Activated naive CD4-positive, alpha-beta T cell treated with anti-CD3 and anti-CD28 coated beads for 36 hours (primary cell): ENCODE measurements around the gene RSBN1L. TPM values are rescaled to one million over a fixed set of nuclear protein-coding genes. Genes with fewer than 3 reads are reported as not detected.
"Not testable (repeated sequence)": the region's sequence is repeated elsewhere in the genome, so short reads cannot be mapped to it uniquely, and the experiment has no call there.

ENCODE experiments used
- CTCF ChIA-PET: fragments of 350-600 bp; sonication (Branson Sonifier 250); formaldehyde crosslinking; loops from one replicate; lab custom pipeline; 2021; ENCODE audit warnings: antibody characterized with exemption; lab: Charles Lee
- DNase-seq: peaks from one replicate; pipeline ENCODE4 v3.0.0-alpha.2; 2020
- H3K27ac Mint-ChIP-seq: one replicate; pipeline ENCODE4 v1.8.0; 2021; ENCODE audit warnings: mild to moderate bottlenecking, mixed read lengths
- H3K27me3 Mint-ChIP-seq: one replicate; pipeline ENCODE4 v1.8.0; 2021; ENCODE audit warnings: low read depth, mixed read lengths
- H3K36me3 Mint-ChIP-seq: one replicate; pipeline ENCODE4 v1.8.0; 2021; ENCODE audit warnings: low read depth, mixed read lengths
- H3K4me1 Mint-ChIP-seq: one replicate; pipeline ENCODE4 v1.8.0; 2021; ENCODE audit warnings: low read depth, mixed read lengths
- H3K4me3 Mint-ChIP-seq: one replicate; pipeline ENCODE4 v1.8.0; 2021; ENCODE audit warnings: mild to moderate bottlenecking, moderate library complexity, mixed read lengths
- H3K9me3 Mint-ChIP-seq: one replicate; pipeline ENCODE4 v1.8.0; 2021; ENCODE audit warnings: mixed read lengths
- intact Hi-C: fragments of 100-400 bp; cut with micrococcal nuclease; formaldehyde crosslinking; loops from one replicate; pipeline ENCODE4 v1.15.1; 2023
- total RNA-seq, 2 experiments: library from RNA; stranded (reverse); gene quantifications; one replicate each; pipeline ENCODE4 v1.2.3, GENCODE V29; 2021

Gene RSBN1L
- total RNA-seq, 2 experiments from 2014 or later, result 15.7 to 16.9 TPM

- H3K4me3 Mint-ChIP-seq, result no peak overlapping the region
- peaks cover 6% of the 10 kb centered on the region for H3K9me3 Mint-ChIP-seq
- CTCF ChIA-PET, result no interaction called here
- no peak for DNase-seq
- no peaks in the 10 kb centered on the region for H3K4me1 Mint-ChIP-seq
- H3K27ac Mint-ChIP-seq, result no peak overlapping the region
- H3K27me3 Mint-ChIP-seq, result no peaks in the 10 kb centered on the region
- peaks cover 24% of the 10 kb centered on the region for H3K36me3 Mint-ChIP-seq
- intact Hi-C loops, result no loop called here
Measured at GRCh38 chr7:77783545-77783944, 87.3 kb downstream of the RSBN1L start.

GRCh38 chr7:77784426-77784825, 88.2 kb downstream of the RSBN1L start:
- intact Hi-C loops, H3K4me3 Mint-ChIP-seq, H3K27ac Mint-ChIP-seq, CTCF ChIA-PET, H3K9me3 Mint-ChIP-seq, H3K4me1 Mint-ChIP-seq, H3K27me3 Mint-ChIP-seq, DNase-seq: not testable (repeated sequence)
- peaks cover 24% of the 10 kb centered on the region for H3K36me3 Mint-ChIP-seq

GRCh38 chr7:77786018-77786417, 89.8 kb downstream of the RSBN1L start:
- H3K9me3 Mint-ChIP-seq, result peaks cover 6% of the 10 kb centered on the region
- intact Hi-C loops, result no loop called here
- H3K4me1 Mint-ChIP-seq, result no peaks in the 10 kb centered on the region
- H3K27ac Mint-ChIP-seq, result no peak overlapping the region
- CTCF ChIA-PET, result no interaction called here
- no peaks in the 10 kb centered on the region for H3K27me3 Mint-ChIP-seq
- peaks cover 24% of the 10 kb centered on the region for H3K36me3 Mint-ChIP-seq
- DNase-seq, result no peak
- H3K4me3 Mint-ChIP-seq, result no peak overlapping the region

- H3K4me1 Mint-ChIP-seq, result no peaks in the 10 kb centered on the region
- peaks cover 6% of the 10 kb centered on the region for H3K9me3 Mint-ChIP-seq
- H3K36me3 Mint-ChIP-seq, result peaks cover 24% of the 10 kb centered on the region
- no peaks in the 10 kb centered on the region for H3K27me3 Mint-ChIP-seq
- intact Hi-C loops, result no loop called here
- H3K4me3 Mint-ChIP-seq, result no peak overlapping the region
- CTCF ChIA-PET, result interaction anchor here (0.6 kb wide), 1 partner anchor 119 kb away, joined by 3 read pairs; no protein-coding TSS in a partner anchor
- no peak overlapping the region for H3K27ac Mint-ChIP-seq
- no peak for DNase-seq
Measured at GRCh38 chr7:77786741-77787140, 90.5 kb downstream of the RSBN1L start.

GRCh38 chr7:77788327-77788902, 92.2 kb downstream of the RSBN1L start:
- H3K27me3 Mint-ChIP-seq, result no peaks in the 10 kb centered on the region
- no peak for DNase-seq
- H3K4me1 Mint-ChIP-seq, result no peaks in the 10 kb centered on the region
- H3K27ac Mint-ChIP-seq, result no peak overlapping the region
- no peak overlapping the region for H3K4me3 Mint-ChIP-seq
- intact Hi-C loops, result no loop called here
- H3K36me3 Mint-ChIP-seq, result peaks cover 20% of the 10 kb centered on the region
- peaks cover 6% of the 10 kb centered on the region for H3K9me3 Mint-ChIP-seq
- CTCF ChIA-PET, result no interaction called here

GRCh38 chr7:77791336-77791735, 95.1 kb downstream of the RSBN1L start:
- Mint-ChIP-seq H3K4me1 (peaks cover 14% of the 10 kb centered on the region), H3K27ac (no peak overlapping the region), H3K4me3 (no peak overlapping the region), H3K9me3 (no peaks in the 10 kb centered on the region), H3K27me3 (no peaks in the 10 kb centered on the region), H3K36me3 (peaks cover 9% of the 10 kb centered on the region)
- CTCF ChIA-PET, result interaction anchor here (0.5 kb wide), 1 partner anchor 274 kb away, joined by 3 read pairs; no protein-coding TSS in a partner anchor
- intact Hi-C loops, result no loop called here
- no peak for DNase-seq

- Mint-ChIP-seq H3K4me3 (no peak overlapping the region), H3K4me1 (peaks cover 21% of the 10 kb centered on the region), H3K9me3 (no peaks in the 10 kb centered on the region), H3K27ac (no peak overlapping the region), H3K27me3 (no peaks in the 10 kb centered on the region), H3K36me3 (peaks cover 7% of the 10 kb centered on the region)
- DNase-seq, result no peak
- CTCF ChIA-PET, result interaction anchor here (0.5 to 0.6 kb wide), 2 partner anchors 179 to 275 kb away, joined by 3 read pairs; no protein-coding TSS in a partner anchor
- intact Hi-C loops, result no loop called here
Measured at GRCh38 chr7:77791956-77792355, 95.7 kb downstream of the RSBN1L start.

GRCh38 chr7:77794000-77794399, 97.7 kb downstream of the RSBN1L start:
- H3K36me3 Mint-ChIP-seq, result peaks cover 4% of the 10 kb centered on the region
- H3K9me3 Mint-ChIP-seq, result no peaks in the 10 kb centered on the region
- no peak overlapping the region for H3K27ac Mint-ChIP-seq
- H3K27me3 Mint-ChIP-seq, result no peaks in the 10 kb centered on the region
- no peak overlapping the region for H3K4me3 Mint-ChIP-seq
- CTCF ChIA-PET, result no interaction called here
- intact Hi-C loops, result no loop called here
- peaks cover 29% of the 10 kb centered on the region for H3K4me1 Mint-ChIP-seq
- DNase-seq, result no peak

GRCh38 chr7:77796109-77796508, 99.8 kb downstream of the RSBN1L start:
- intact Hi-C loops, result loop anchor here (5.0 kb wide), 3 partner anchors 136 to 674 kb away; partner anchors contain the start of genes CCDC146 and GSAP
- Mint-ChIP-seq H3K27ac (no peak overlapping the region), H3K36me3 (peaks cover 4% of the 10 kb centered on the region), H3K27me3 (no peaks in the 10 kb centered on the region), H3K4me3 (no peak overlapping the region), H3K4me1 (peaks cover 44% of the 10 kb centered on the region), H3K9me3 (no peaks in the 10 kb centered on the region)
- DNase-seq, result no peak
- CTCF ChIA-PET, result no interaction called here

GRCh38 chr7:77796960-77797359, 100.7 kb downstream of the RSBN1L start:
- CTCF ChIA-PET, result no interaction called here
- no peaks in the 10 kb centered on the region for H3K9me3 Mint-ChIP-seq
- H3K4me1 Mint-ChIP-seq, result peaks cover 51% of the 10 kb centered on the region
- intact Hi-C loops, result loop anchor here (5.0 kb wide), 3 partner anchors 135 to 675 kb away; partner anchors contain the start of genes CCDC146 and GSAP
- peak overlapping the region; percentile 87 for H3K4me3 Mint-ChIP-seq
- no peaks in the 10 kb centered on the region for H3K27me3 Mint-ChIP-seq
- DNase-seq, result no peak
- H3K27ac Mint-ChIP-seq, result no peak overlapping the region
- peaks cover 4% of the 10 kb centered on the region for H3K36me3 Mint-ChIP-seq

- DNase-seq, result peak; percentile 41
- Mint-ChIP-seq H3K4me1 (peaks cover 60% of the 10 kb centered on the region), H3K4me3 (peak overlapping the region; percentile 87), H3K27me3 (no peaks in the 10 kb centered on the region), H3K36me3 (peaks cover 4% of the 10 kb centered on the region), H3K9me3 (no peaks in the 10 kb centered on the region), H3K27ac (peak overlapping the region; percentile 88)
- intact Hi-C loops, result loop anchor here (1.0 to 5.0 kb wide), 12 partner anchors 36 to 676 kb away; partner anchors contain the start of genes CCDC146, GSAP and RSBN1L
- CTCF ChIA-PET, result interaction anchor here (0.6 to 1.4 kb wide), 4 partner anchors 12 to 222 kb away, joined by 3 to 7 read pairs (median 3); no protein-coding TSS in a partner anchor
Measured at GRCh38 chr7:77797734-77798393, 101.6 kb downstream of the RSBN1L start.

GRCh38 chr7:77798394-77799077, 102.3 kb downstream of the RSBN1L start, which contains the start of the genes PHTF2 and TMEM60:
Gene PHTF2 (plus strand): TSS chr7:77798773.
Gene TMEM60 (minus strand): TSS chr7:77798434. CDS start chr7:77794373, 4,061 bp downstream.
- H3K4me3 Mint-ChIP-seq, result peak within 1 kb of the TSS; percentile 87
- CTCF ChIA-PET, result interaction anchor here (0.5 to 1.7 kb wide), 6 partner anchors 11 to 221 kb away, joined by 3 to 7 read pairs (median 4); no protein-coding TSS in a partner anchor
- DNase-seq, result peak; percentile 96
- intact Hi-C loops, result loop anchor here (1.0 to 5.0 kb wide), 12 partner anchors 36 to 676 kb away; partner anchors contain the start of genes CCDC146, GSAP and RSBN1L
- no peaks in the 10 kb centered on the region for H3K9me3 Mint-ChIP-seq
- H3K4me1 Mint-ChIP-seq, result peaks cover 66% of the 10 kb centered on the region
- peaks cover 4% of the 10 kb centered on the region for H3K36me3 Mint-ChIP-seq
- H3K27ac Mint-ChIP-seq, result peak within 1 kb of the TSS; percentile 88
- H3K27me3 Mint-ChIP-seq, result no peaks in the 10 kb centered on the region
